ENCODE data around the gene MIS12. TPM values are rescaled to one million over a fixed set of nuclear protein-coding genes. Genes with fewer than 3 reads are reported as not detected.

MIS12 gene
- total and polyA plus RNA-seq, 8 donors: 4.9 to 12.0 (median 8.5) TPM

DNA sequence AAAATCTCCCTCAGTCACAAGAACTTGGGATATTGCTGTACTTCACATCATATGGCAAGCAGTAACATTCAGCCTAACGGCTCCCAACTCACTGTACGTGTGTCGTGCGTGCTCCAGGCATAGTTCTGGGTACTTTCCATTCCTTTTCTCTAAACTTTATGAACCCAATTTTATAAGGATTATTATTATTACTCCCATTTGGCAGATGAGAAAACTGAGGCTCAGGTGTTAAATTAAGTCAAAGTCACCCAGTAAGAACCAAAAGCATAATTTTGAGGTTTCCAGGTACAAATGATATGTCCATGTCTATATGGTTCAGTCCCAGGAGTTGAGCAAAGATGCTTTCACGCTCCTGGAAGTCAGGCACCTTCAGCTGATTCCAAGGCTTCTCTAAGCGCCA is 42.6 kb upstream of the MIS12 start:
- FAIRE-seq (no peak), DNase-seq (no peak), ATAC-seq (no peak)
- Histone ChIP-seq H3K4me1 (peaks cover 0 to 6% (median 3%) of the 10 kb centered on the region in 3 donors), H3K36me3 (peaks cover 0 to 21% (median 0%) of the 10 kb centered on the region in 3 donors), H3K4me3 (no peak overlapping the region), H3K27ac (no peak overlapping the region), H3K9me3 (no peaks in the 10 kb centered on the region), H3K27me3 (no peaks in the 10 kb centered on the region)
- TF ChIP-seq, protein P1, sequence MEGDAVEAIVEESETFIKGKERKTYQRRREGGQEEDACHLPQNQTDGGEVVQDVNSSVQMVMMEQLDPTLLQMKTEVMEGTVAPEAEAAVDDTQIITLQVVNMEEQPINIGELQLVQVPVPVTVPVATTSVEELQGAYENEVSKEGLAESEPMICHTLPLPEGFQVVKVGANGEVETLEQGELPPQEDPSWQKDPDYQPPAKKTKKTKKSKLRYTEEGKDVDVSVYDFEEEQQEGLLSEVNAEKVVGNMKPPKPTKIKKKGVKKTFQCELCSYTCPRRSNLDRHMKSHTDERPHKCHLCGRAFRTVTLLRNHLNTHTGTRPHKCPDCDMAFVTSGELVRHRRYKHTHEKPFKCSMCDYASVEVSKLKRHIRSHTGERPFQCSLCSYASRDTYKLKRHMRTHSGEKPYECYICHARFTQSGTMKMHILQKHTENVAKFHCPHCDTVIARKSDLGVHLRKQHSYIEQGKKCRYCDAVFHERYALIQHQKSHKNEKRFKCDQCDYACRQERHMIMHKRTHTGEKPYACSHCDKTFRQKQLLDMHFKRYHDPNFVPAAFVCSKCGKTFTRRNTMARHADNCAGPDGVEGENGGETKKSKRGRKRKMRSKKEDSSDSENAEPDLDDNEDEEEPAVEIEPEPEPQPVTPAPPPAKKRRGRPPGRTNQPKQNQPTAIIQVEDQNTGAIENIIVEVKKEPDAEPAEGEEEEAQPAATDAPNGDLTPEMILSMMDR (IDR thresholded peaks at IDR 0.05): no peak
- WGBS, 2 donors: 92 to 95% methylated on average over 6 of the region's 6 CpGs
- intact Hi-C loops (cut with DNase I): no loop called here

DNA sequence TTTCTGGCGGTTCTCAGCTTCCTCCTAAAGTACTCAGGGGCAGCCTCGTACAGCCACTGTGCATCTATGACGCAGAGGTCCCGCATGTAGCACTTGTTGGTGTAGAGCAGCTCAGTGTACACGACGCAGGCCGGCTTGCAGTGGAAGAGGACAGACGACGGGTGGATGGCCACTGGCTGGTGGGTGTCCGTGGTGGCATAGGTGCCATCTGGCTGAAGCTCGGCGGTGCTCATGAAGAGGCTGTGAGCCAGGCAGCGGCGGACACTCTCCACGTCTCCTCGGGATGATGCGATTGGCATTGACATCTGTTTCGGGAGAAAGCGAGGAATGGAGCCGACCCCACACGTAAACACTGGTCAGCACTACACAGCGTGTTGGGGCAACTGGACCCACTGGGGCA is 42.2 kb upstream of the MIS12 start:
- no peak overlapping the region for H3K27ac ChIP-seq

DNA sequence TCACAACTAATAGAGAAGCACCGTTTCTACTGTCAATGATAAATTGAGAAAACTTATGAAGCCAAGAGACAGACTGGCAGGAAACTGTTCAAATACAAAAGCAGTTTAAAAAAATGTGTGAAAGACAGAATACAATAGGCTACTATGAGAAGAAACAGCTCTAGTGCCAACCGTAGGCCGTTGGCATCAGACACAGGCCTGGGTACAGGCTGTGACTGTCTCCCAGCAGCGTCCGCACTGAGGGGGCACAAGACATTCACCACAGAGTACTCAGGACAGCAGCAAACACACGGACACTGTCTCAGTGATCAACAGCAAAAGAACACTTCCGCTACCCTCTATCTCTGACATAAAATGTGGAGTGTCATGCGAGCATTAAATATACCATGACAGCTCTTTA is 39.6 kb upstream of the MIS12 start:
- 78 to 84% methylated on average over 8 of the region's 8 CpGs for WGBS, 2 donors
- FAIRE-seq (no peak), DNase-seq (no peak), ATAC-seq (no peak)
- no peak overlapping the region for H3K27ac ChIP-seq
- H3K36me3 ChIP-seq: peaks cover 0 to 34% (median 0%) of the 10 kb centered on the region in 3 donors
- TF ChIP-seq, protein P1 (IDR thresholded peaks at IDR 0.05): no peak
- no peak overlapping the region for H3K4me3 ChIP-seq
- H3K4me1 ChIP-seq: no peaks in the 10 kb centered on the region
- H3K9me3 ChIP-seq: no peaks in the 10 kb centered on the region
- H3K27me3 ChIP-seq: no peaks in the 10 kb centered on the region
- intact Hi-C loops (cut with DNase I): no loop called here

More for the DNA sequence above, 42.2 kb upstream of the MIS12 start:
- no peak for FAIRE-seq
- TF ChIP-seq, protein P1 (IDR thresholded peaks at IDR 0.05): no peak
- Histone ChIP-seq H3K4me3 (no peak overlapping the region), H3K36me3 (peaks cover 0 to 21% (median 0%) of the 10 kb centered on the region in 3 donors), H3K27me3 (no peaks in the 10 kb centered on the region), H3K9me3 (no peaks in the 10 kb centered on the region), H3K4me1 (peaks cover 0 to 6% (median 3%) of the 10 kb centered on the region in 3 donors)
- intact Hi-C loops (cut with DNase I): no loop called here
- 93 to 94% methylated on average over 22 of the region's 22 CpGs for WGBS, 2 donors
- ATAC-seq: no peak
- peak in 1 of 6 donors; percentile 62 for DNase-seq

DNA sequence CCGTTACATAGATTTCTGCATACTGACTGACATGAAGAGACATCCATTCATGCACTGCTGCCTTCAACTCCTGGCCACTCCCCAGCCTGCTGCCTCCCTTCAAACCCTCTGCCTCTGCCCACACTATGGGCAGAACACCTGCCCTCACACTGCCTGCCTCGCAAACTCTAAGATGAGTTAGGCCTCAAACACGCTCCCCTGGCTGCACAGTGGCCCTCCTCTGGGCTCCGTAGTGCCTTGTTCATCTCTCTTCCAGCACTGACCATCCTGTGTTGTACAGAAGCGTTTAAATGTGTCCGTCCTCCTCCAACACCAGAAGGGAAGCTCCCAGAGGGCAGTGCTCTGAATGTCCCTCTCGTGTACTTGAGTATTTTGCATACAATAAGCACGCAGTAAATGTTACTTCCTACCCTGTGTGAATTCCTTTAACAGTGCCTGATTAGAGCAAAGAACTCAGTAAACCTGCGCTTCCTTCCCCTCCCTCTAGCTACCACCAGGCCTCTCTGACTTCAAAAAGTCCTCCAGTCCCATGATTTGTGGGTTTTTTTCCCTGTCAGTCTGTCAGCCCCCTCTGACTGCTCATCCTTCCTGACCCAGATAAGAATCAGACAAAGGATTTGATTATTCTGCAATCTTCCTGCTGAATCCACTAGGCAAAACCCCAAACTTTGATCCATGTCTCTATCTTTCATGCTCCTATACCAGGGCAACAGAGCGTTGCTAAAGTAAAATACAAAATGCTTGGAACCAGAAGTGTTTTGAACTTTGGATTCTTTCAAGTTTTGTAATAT is 21.5 kb upstream of the MIS12 start:
- DNase-seq (no peak), ATAC-seq (no peak), FAIRE-seq (no peak)
- H3K9me3 ChIP-seq: no peaks in the 10 kb centered on the region
- H3K27ac ChIP-seq: no peak overlapping the region
- intact Hi-C loops (cut with DNase I): no loop called here
- TF ChIP-seq, protein P1 (IDR thresholded peaks at IDR 0.05): no peak
- H3K4me1 ChIP-seq: peaks cover 0 to 12% (median 3%) of the 10 kb centered on the region in 3 donors
- H3K4me3 ChIP-seq: no peak overlapping the region
- H3K27me3 ChIP-seq: no peaks in the 10 kb centered on the region
- H3K36me3 ChIP-seq: peaks cover 0 to 2% (median 0%) of the 10 kb centered on the region in 3 donors
- WGBS, 2 donors: 87 to 89% methylated on average over 10 of the region's 10 CpGs

DNA sequence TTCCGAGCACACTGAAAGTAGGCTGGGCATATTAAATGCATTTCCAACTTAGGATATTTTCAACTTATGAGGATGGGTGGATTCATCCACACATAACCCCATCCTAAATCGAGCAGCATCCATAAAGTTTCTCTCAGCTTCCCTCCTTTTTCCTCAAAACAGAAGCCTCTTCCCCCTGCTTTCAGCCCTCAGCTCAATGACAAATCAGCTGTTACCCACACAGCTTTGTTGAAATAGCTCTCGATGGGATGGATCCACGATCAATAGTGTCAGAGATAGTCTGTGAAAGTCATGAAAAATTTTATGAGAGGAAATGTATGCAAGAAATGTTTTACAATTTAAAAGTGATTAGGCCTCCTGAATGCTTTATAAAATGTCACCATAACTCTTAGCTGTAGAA is 20.1 kb upstream of the MIS12 start:
- H3K27me3 ChIP-seq: no peaks in the 10 kb centered on the region
- TF ChIP-seq, protein P1 (IDR thresholded peaks at IDR 0.05): no peak
- WGBS, 2 donors: 74 to 76% methylated on average over 4 of the region's 4 CpGs
- ATAC-seq (no peak), DNase-seq (no peak), FAIRE-seq (no peak)
- no peak overlapping the region for H3K4me3 ChIP-seq
- no peaks in the 10 kb centered on the region for H3K9me3 ChIP-seq
- H3K36me3 ChIP-seq: no peaks in the 10 kb centered on the region
- intact Hi-C loops (cut with DNase I): no loop called here
- peaks cover 0 to 12% (median 3%) of the 10 kb centered on the region in 3 donors for H3K4me1 ChIP-seq
- H3K27ac ChIP-seq: no peak overlapping the region
